Stimulated activated CD4-positive, alpha-beta T cell treated with anti-CD3 and anti-CD28 coated beads, Interleukin-15, amount 100 ng/mL, for 48 hours (primary cell): ENCODE results near the gene ARVCF.

Source experiments
- DNase-seq, 2 donors: peaks; one replicate each; pipeline ENCODE4 v3.0.0-alpha.2; 2020; ENCODE audit warnings: low read depth in 2 of 2

Gene ARVCF

DNA sequence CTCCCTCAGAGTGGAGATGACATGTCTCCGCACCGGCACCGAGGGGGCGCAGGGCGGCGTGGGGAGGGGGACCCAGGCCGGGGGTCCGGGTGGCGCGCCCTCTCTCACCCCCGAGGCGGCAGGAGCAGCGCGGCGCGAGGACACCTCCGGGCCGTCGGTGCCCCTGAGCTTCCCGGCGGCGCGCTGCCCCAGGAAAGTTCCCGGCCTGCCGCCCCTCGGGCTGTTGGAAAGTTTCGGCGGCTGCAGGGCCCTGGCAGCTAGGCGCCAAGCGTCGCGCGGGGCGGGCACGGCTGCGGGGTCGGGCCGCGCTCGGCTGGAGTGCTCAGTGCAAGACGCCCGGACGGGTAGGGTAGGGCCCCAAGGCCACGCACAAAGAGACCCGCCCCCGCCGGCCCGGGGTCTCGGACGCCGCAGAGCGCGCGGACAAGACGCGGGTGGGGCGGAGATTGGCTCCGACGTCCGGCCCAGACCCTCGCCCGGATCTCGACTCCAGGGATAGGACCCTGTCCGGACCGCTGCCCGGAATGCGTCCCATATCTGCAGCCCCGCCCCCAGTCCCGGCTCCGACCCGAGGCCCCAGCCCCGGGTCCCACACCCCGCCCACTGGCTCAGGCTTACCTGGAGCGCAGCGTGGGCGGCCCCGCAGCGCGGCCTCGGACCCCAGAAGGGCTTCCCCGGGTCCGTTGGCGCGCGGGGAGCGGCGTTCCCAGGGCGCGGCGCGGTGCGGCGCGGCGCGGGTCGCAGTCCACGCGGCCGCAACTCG lies 471 bp downstream of the ARVCF start:
- no peak for DNase-seq

DNA sequence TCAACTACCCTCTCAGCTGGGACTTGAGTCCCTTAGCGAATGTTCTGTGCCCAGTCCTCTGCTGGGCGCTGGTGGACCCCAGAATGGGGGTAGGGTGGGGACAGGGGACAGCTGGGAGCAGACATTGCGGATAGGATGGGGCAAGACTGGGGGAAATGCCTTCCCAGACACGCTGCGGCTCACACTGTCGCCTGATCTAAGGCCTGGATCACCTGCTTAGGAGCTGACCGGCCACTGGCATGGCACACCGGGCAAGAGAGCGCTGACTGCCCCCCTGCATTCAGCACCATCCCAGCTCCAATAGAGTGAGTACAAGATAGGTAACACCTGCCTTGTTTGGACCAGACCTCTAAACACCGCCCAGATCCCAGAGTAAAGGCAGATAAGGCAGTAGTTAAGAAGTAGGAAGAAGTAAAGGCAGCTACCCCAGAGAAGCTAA lies 1.4 kb downstream of the ARVCF start:
- no peak for DNase-seq

DNA sequence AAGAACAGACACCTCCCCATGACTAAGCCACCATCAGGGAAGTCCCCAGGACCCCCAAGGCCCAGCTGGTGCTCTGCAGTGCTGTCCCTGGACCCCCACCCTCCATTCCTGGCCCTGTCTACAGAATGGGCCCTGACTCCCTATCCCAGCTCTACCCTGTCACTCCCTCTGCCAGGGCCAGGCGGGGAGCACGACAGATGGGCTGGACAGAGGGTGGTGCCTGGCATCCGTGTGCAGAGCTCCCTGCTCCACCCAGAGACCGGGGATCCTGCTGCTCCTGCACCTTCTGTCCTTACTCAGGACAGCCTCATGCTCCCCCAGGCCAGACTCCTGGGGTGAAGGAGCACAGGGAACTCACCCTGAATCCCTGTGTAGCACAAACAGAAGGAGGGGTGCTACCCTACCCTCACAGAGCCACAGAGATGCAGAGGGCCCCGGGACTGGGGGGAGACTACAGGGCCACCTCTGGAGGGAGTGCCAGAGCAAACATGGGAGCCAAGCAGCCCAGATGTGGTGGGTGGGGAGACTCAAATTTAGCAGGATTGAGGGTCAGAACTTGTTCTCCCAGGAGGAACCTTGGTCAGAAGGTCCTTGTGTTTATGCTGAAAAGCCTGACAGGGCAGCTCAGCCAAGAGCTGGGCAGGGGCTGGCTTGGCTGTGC lies 2.0 kb downstream of the ARVCF start:
- DNase-seq = no peak

DNA sequence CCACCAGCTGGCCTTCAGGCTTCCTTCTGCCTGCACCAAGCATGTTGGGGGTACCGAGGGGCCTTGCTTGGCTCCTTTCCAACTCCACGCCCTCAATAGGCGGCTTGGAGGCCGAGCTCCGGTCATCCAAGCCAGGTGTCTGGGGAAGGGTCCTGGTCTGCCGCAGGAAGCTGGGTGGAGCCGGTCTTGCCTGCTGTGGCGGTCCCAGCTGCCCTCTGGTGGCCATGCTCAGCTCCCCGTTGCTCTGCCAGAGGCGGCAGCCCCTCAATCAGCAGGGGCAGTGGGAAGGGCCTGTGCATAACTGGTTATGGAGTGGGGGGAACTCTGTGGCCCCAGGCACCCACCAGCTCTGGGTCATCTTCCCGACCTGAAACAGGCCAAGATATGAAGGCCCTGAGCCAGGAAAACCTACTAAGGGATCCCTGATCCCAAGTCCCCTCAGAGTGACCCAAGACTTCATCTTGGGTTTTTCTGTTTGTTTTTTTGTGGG lies 3.2 kb downstream of the ARVCF start:
- no peak for DNase-seq

DNA sequence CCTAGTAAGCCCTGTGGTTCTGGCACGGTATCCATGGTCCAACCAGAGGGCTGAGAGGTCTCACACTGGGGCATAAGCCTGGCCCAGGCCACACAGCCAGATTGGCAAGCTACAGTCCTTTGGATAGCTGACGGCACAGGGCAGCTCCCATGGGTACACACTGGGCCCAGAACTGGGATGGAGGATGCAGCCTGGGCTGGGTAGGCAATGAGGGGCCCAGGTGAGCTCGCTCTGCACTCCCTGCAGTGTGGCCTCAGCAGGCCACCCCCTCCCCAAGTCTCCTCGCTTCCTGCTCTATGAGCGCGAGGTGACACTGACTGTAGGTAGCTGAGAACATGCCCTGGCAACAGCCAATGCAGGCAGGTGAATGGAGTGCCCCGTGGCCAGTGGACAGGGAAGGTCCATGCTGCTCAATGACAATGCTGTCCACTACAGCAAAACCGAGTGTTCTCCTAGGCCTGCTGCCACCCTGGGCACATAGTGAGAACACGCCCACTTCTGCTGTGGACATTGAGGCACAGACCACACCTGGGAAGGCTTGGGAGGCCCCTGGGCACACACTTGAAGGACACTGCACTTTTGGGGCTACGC lies 3.8 kb downstream of the ARVCF start:
- no peak for DNase-seq

DNA sequence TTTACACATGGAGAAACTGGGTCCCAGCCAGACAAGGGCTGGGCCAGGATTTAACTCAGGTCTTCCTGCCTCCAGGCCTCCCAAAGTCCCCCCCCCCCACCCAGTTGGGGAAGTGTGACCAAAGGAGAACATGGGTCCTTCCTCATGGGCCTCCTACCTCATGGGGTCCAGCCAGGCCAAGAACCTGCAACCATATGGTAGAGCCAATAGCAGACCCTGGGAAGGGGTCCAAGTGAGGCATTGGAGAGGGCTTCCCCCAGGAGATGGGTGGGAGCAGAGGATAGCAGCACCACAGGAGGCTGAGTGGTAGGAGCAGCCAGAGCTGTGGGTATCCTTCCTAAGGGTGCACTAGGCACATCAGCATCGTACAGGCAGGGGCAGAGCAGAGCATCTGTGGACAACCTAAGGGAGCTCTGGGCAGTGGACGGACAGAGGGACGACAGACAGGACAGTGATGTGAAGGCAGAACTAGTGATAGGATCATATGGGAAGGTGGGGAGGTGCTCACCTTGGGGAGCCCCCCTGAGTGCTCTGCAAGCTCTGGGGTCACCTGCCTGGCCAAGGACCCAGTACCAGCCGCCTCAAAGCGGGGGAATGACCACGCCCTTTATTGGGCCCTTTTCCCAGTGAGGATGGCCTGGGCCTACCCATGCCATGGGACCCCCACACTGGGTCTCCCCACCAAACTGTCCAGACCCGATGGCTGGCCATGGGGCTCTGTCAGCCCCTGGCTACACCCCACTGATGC lies 4.5 kb downstream of the ARVCF start:
- DNase-seq = no peak

DNA sequence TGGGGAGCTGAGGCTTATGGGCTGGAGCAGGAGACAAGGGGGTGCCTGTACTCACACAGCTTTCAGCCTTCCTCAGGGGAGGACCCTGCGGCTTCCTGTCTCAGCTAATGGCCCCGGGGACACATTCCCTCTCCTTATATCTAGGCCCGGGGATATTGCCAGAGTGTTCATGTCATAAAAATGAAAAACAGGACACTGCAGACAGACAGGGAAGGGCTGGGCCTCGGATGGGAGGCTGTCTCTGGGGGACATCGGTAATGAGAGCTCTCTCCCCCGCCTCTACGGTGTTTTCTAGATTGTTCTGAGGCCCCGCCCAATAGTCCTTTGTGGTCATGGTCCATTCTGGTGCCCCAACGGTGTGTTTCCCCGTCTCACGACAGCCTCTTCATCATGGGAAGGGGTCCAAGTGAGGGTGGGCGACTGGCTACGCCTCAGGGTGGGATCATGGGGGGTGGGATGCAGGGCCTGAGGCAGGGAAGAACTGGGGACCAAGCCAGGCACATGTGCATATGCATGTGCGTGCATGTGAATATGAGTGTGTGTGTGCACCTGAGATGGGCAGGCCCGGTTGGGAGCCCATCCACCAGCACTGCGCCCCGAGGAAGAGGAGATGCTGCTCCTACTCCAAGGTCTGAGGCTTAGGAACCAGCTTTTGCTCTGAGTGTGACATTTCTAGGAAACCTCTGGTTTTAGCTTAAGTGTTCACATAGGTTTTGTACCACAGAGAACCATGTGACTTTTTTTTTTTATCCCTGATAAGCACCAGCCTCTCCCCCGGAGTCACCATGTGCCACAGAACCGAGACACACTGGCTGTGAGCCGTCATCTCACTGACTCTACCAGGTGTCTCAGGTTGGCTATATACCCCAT lies 5.3 kb downstream of the ARVCF start:
- no peak for DNase-seq

DNA sequence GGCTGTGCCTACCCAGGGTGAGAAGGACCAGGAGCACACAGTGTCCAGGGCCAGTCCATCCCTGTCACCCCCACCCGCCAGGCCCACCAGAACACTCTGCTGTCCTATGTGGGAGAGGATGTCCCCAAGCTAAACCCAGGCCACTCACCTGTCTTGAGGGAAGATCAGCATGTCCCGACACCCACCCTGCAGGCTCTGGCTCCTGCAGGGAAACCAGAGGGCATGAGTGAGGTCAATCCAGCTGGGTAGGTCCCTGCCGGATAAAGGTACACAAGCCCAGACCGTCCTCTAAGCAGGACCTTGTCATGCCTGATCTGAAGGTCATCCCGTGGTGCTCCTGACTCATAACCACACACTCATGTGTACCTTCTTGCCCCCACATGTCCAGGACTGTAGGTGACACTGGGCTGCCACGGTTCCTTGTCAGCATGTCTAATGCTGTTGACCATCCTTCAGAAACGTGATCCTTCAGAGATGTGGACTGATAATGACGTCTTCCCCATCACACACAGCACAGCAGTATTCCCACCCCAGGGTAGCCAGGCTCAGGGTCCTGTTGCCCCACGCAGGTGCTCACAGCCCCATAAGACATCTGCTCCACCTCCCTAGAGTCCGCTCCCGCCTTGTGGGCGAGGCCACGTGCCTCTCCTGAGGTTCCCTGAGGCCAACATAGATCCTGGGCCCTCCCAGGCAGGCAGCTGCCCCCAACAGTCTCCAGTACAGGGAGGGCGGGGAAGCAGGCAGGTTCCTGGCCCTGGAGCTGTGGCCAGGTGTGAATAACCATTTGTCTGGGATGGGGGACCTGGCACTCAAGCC lies 6.1 kb downstream of the ARVCF start:
- DNase-seq = no peak

DNA sequence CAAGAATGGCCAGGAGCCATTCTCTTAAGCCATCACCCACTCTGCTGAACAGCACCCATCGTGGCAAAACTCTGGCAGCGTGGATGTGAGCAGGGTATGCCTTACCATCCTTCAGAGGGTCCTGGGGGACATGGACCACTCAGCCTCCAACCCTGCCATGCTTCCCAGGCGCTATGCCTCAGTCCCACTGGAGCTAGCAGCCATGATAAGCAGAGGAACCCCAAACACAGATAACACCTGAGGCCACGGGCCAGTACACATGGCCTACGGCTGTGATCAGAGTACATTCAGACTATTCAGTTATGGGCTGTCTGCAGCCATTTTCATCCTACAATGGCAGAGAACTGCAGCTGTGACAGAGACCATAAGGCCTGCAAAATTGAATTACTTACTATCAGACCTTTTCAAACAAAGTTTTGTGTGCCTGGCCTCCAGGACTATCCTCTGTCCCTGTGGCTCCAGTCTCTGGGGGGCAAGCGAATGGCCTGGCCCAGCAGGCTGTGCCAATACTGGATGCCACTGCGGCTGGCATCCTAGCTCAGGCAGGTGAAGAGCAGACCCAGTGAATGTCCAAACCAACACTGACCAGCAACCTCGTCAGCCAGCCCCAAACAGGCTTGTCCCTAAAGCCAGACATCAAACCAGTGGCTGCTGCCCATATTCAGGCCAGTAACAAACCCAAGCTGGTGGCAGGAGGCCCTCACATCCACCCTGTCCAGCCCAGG lies 6.9 kb downstream of the ARVCF start:
- DNase-seq = no peak

DNA sequence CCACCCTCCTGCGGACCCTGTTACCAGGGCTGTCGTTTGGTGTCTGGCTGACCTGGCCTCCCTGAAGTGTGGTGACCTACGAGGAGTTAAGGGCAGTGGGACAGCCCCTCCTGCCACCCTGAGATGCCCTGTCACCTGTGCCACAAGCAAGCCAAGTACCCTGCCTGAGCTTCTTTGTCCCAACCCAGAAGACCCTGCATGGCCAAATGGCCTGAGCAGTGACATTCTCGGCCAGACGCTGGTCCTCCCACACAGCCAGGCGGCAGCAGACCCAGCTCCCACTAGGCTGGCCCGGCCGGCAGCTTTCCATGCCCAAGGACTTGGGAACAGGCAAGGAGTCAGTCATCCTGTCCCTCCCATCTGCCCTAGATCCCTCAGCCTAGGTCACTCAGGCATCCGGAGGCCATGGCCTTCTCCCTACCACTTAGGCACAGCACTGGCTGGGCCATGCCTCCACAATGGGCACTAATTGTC lies 7.6 kb downstream of the ARVCF start:
- no peak for DNase-seq

DNA sequence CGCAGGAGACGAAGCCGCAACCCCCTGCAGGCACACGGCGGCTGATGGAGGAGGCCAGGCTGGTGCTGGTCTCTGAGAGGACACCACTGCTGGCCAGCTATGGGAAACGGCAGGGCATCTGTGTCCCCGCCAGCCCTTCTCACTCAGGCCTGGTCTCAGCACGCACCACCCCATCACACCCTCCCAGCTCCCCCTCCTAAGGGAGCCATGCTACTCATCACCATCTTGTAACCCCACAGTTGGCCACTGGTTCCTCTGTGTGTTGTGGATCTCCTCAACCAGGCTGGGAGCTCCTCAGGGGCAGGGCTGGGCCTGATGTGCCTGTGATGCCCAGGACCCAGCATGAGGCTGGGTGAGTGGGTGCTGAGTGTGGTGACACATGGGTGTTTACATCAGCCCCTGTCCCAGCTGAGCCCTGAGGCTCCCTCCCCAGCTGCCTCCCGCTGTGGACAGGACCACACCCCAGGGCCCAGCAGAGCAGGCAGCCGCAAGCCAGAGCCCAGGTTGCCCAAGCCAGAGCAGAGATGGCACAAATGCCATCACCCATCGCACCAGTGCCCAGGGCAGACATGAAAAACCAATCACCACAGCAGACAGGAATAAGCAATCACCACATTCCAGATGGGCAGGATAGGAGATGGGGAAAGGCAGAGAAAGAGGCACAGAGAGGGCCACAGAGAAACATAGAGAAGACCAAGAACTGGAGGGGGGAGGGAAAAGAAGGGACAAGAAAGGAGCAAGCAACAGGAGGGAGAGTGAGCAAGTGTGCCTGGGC lies 8.2 kb downstream of the ARVCF start:
- no peak for DNase-seq

DNA sequence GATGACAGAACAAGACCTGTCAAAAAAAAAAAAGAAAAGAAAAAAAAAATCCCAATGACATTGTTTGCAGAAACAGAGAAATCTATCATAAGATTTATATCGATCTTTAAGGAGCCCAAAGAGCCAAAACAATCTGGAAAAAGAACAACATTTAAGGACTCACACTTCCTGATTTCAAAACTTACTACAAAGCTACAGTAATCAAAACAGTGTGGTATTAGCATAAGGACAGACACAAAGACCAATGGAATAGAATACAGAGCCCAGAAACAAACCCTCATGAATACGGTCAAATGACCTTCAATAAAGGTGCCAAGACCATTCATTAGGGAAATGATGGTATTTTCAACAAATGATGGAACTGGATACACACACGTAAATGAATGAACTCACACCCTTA lies 12.2 kb downstream of the ARVCF start:
- no peak for DNase-seq

DNA sequence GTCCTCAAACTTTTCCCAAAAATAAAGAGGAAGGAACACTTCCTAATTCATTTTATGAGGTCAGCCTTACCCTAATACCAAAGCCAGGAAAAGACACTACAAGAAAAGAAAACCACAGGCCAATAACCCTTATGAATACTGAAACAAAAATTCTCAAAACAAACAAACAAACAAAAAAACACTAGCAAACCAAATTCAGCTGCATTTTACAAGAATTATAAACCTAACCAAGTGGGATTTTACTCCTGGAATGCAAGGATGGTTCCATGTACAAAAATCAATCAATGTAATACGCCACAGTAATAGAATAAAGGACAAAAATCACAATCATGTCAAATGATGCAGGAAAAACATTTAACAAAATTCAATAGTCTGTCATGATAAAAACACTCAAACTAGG lies 13.3 kb downstream of the ARVCF start:
- no peak for DNase-seq

DNA sequence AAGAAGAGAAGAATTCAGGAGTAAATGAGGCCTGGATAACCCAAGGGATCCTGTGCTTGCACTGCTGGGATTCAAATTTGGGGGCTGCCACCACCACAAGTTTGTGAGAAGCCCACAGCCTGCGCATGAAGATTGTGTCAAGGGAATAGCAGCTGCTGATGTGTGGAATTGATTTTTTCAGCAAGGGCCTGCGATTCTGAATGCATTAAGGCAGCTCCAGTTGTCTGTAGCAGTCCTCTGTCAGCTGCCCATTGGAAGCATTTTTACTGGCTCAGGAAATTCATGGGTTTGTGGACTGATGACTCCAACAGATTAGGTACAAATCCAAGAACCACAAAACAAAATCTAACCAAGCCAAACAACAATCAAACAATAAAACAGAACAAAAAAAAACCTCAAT lies 14.0 kb downstream of the ARVCF start:
- DNase-seq = no peak

DNA sequence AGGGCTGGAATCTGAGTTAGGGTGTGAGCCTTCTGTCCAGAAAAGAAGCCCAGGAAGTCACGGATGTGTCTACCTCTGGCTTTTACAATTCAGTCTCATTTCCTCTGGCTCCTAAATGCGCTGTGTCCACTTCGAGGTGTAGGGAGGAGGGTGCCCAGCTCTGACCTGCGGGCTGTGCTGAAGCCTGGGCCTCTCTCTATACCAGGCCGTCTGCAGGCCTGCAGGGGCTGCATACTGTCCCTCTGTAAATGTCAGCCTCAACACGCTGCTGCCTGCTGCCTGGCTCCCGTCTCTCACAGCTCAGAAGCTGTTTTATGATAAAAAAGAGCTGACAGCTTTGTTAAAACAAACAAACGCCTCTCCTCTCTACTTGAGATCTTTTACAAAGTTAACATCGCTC lies 14.5 kb downstream of the ARVCF start:
- no peak for DNase-seq

DNA sequence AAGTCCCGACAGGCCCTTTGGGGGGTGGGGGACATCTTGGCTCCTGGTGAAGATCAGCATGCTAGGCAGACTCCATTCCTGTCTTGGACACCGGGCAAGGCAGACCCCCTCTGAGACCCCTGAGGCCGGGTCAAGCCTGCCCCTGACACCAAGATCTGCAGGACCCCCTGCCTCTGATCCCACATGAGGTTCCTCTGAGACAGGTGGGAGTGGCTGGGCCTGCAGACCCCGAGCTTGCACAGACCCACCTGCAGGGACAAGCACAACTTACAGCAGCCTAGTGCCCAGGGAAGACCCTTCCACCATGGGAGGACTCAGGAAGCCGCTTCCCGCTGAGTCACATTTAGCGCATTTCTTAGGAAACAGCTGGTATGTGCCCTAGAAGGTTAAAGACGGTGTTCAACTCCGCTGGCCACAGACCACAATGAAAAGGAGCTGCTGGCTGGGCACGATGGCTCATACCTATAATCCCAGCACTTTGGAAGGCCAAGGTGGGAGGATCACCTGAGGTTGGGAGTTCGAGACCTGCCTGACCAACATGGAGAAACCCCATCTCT lies 15.5 kb downstream of the ARVCF start:
- no peak for DNase-seq

DNA sequence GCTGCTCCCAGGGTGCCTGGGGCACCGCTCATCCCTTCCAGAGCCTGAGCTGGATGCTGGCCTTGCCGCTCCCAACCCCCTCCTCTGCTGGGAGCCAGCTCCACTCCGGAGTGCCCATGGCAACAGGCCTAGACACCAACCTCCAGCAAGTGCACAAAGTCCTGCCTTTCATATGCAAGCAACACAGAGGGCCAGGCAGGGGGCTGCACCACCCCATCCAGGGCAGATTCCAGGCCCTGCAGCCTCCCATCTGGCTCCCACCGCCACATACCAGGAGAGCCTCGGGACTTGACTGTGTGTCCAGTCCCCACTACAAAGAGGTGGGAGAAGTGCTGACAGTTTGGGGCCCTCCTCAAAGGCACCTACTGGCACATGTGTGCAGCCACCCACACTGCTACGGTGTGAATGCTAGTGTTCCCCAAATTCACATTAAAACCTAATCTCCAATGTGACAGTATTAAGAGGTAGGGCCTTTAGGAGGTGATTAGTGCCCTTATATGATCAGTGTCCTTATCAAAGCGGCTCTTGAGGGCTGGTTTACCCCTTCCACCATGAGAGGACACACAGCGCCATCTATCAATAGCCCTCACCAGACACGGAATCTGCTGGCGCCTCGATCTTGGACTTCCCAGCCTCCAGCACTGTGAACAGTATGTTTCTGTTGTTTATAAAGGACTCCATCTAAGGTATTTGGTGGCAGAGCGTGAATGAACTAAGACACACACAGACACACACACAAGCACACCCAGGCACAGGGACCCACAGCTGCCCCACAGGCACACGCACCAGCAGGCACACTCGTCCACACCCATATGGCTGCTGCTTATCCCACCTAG lies 16.2 kb downstream of the ARVCF start:
- no peak for DNase-seq
